Heart right ventricle (tissue), 16 donors: ENCODE data around the gene CPNE2. TPM values are rescaled to one million over a fixed set of nuclear protein-coding genes. Genes with fewer than 3 reads are reported as not detected.

Experiments used
- ATAC-seq, 8 donors: fragments of 200-7000 bp; cut with Tn5 transposase; one replicate each; pipeline ENCODE4 v1.9.1; 2020; ENCODE audit warnings: mild to moderate bottlenecking in 8 of 8, moderate library complexity in 8 of 8, moderate number of reproducible peaks in 1 of 8
- DNase-seq, 2 donors: peaks; one replicate each; pipeline ENCODE4 v3.0.0-alpha.2; 2020
- H3K27ac ChIP-seq, 10 donors: fragments of 200-600 bp; sonication (generic) in 2 of 10; one replicate each; pipeline versions ENCODE4 v1.5.0 to v1.8.0; 2020 to 2022; ENCODE audit warnings: mild to moderate bottlenecking in 3 of 10
- H3K27me3 ChIP-seq, 7 donors: fragments of 200-600 bp; one replicate each; pipeline ENCODE4 v1.8.0; 2021 to 2022; ENCODE audit warnings: mild to moderate bottlenecking in 2 of 7
- H3K36me3 ChIP-seq, 9 donors: fragments of 200-600 bp; sonication (generic) in 1 of 9; one replicate each; pipeline versions ENCODE4 v1.5.0 to v1.8.0; 2020 to 2022; ENCODE audit warnings: mild to moderate bottlenecking in 2 of 9
- H3K4me1 ChIP-seq, 9 donors: fragments of 200-600 bp; sonication (generic) in 1 of 9; one replicate each; pipeline versions ENCODE4 v1.5.0 to v1.8.0; 2020 to 2022; ENCODE audit warnings: mild to moderate bottlenecking in 4 of 9
- H3K4me3 ChIP-seq, 10 donors: fragments of 200-600 bp; sonication (generic) in 2 of 10; one replicate each; pipeline versions ENCODE4 v1.5.0 to v1.8.0; 2020 to 2022; ENCODE audit warnings: mild to moderate bottlenecking in 7 of 10, moderate library complexity in 2 of 10
- H3K9me3 ChIP-seq, 11 donors: fragments of 200-600 bp in 10 of 11; sonication (generic) in 2 of 11; one replicate each; pipeline versions ENCODE4 v1.5.0 to v1.8.0; 2013 to 2022; ENCODE audit warnings: mild to moderate bottlenecking in 2 of 11, control low read depth in 1 of 11, moderate library complexity in 1 of 11
- WGBS, 2 donors: extraction: QIAGEN DNeasy Blood & Tissue Kit; methylation state at CpG; one replicate each; pipeline ENCODE4 v1.1.7; 2013; ENCODE audit warnings: inconsistent platforms in 1 of 2; 5-methylcytosine and 5-hydroxymethylcytosine counted together
- intact Hi-C, 10 donors: fragments of 100-400 bp; cut with DNase I; formaldehyde crosslinking; loops; one replicate each; pipeline versions ENCODE4 v1.11.1 to v1.14.2; 2022
- polyA plus RNA-seq, 2 donors: library from polyadenylated mRNA; stranded (reverse); fragments of 200-250 nt; gene quantifications; one replicate each; pipeline ENCODE4 v1.2.3, GENCODE V29; 2013
- total RNA-seq, 10 donors: library from RNA; stranded (reverse); fragmentation: NEBNext Ultra II Directional in 3 of 10; extraction: Animal tissue kit (Norgen Biotek cat#: 25700) in 3 of 10; gene quantifications; one replicate each; pipeline versions ENCODE4 v1.2.1 to v1.2.4, GENCODE V29; 2021 to 2023
- TF ChIP-seq, protein P1 (sequence below), 9 donors: fragments of 200-600 bp; sonication (generic) in 2 of 9; IDR thresholded peaks; one replicate each; pipeline versions ENCODE4 v1.5.0 to v1.8.0; 2021 to 2022; ENCODE audit warnings: antibody characterized with exemption in 9 of 9, mild to moderate bottlenecking in 5 of 9, moderate library complexity in 1 of 9
- donor health status: Arrhythmogenic right ventricular cardiomyopathy.
- donor health status: ischemic (EF 13 %, LVEDD 7.1; RV severe dilation, severe dysfunction).
- donor health status: healthy with polysubstance abuse.
- donor health status: DM: no; HTN: yes; CAD: no.
- donor health status: DM: no; HTN: no; CAD: no.
- donor health status: ischemic (EF 25% LVEDD 6.9; RV normal size, moderate dysfunction).
- donor health status: ischemic (EF 25% LVEDD 5.7; RV mildly dilated, moderate dysfunction).
- donor health status: healthy.
- donor health status: DM: yes; HTN: yes; CAD: no.
- donor health status: Ischemic cardiomyopathy.
- donor health status: ischemic (EF 35%, LVEDD 5.7; RV mildly dilated, moderate dysfunction).
- donor health status: nonischemic (EF 11% LVEDD 7.7; RV severe dilation, severe dysfunction).
- donor health status: DM: yes; HTN: yes; CAD: no.
- donor health status: PGD.
- donor health status: ischemic (EF 29% LVEDD 5.4; RV normal size, mild dysfunction).
- donor health status: nonischemic (EF 23%, LVEDD 6.1; RV moderate dilation, normal function).

Gene CPNE2
- total and polyA plus RNA-seq, 12 donors = 6.5 to 32.1 (median 11.0) TPM

DNA sequence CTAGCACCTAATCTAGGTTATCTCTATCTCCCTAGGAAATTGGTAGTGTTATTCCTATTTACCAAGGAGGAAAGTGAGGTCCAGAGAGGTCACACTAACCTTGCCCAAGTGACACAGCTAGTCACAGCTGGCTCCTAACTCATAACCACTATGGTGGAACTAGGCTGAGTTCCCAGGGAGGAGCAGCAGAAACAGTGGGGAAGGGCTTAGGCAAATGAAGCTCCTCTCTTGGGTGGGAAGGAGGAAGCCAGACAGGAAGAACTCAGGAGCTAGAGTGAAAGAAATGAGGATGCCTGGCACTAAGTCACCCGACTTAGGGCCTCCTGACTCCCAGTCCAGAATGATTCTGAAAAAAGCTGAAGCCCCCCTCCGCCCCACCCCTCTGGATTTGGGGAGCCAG is 59.0 kb downstream of the CPNE2 start:
- H3K9me3 ChIP-seq = no peaks in the 10 kb centered on the region
- H3K27me3 ChIP-seq = no peaks in the 10 kb centered on the region
- H3K4me1 ChIP-seq = peaks cover 6 to 57% (median 35%) of the 10 kb centered on the region in 9 donors
- 67 to 75% methylated on average over 2 of the region's 2 CpGs for WGBS, 2 donors
- TF ChIP-seq, protein P1, sequence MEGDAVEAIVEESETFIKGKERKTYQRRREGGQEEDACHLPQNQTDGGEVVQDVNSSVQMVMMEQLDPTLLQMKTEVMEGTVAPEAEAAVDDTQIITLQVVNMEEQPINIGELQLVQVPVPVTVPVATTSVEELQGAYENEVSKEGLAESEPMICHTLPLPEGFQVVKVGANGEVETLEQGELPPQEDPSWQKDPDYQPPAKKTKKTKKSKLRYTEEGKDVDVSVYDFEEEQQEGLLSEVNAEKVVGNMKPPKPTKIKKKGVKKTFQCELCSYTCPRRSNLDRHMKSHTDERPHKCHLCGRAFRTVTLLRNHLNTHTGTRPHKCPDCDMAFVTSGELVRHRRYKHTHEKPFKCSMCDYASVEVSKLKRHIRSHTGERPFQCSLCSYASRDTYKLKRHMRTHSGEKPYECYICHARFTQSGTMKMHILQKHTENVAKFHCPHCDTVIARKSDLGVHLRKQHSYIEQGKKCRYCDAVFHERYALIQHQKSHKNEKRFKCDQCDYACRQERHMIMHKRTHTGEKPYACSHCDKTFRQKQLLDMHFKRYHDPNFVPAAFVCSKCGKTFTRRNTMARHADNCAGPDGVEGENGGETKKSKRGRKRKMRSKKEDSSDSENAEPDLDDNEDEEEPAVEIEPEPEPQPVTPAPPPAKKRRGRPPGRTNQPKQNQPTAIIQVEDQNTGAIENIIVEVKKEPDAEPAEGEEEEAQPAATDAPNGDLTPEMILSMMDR (IDR thresholded peaks at IDR 0.05) = no peak
- intact Hi-C loops = loop anchor here in 2 of 10 donors (5.0 to 10.0 kb wide), 3 partner anchors 47 to 287 kb away; partner anchors contain the start of genes CPNE2 (in 1 of the 2) and SLC12A3 (in 1 of the 2)
- peak overlapping the region in 2 of 10 donors; percentile 1 to 15 for H3K27ac ChIP-seq
- ATAC-seq (peak in 1 of 8 donors; percentile 21), DNase-seq (no peak)
- peaks cover 0 to 59% (median 20%) of the 10 kb centered on the region in 9 donors for H3K36me3 ChIP-seq
- H3K4me3 ChIP-seq = no peak overlapping the region

GRCh38 chr16:57152096-57153093 is 60.0 kb downstream of the CPNE2 start:
- intact Hi-C loops = loop anchor here in 2 of 10 donors (5.0 to 10.0 kb wide), 3 partner anchors 48 to 288 kb away; partner anchors contain the start of genes CPNE2 (in 1 of the 2) and SLC12A3 (in 1 of the 2)
- no peaks in the 10 kb centered on the region for H3K27me3 ChIP-seq
- H3K4me1 ChIP-seq = peaks cover 2 to 47% (median 25%) of the 10 kb centered on the region in 9 donors
- H3K27ac ChIP-seq = no peak overlapping the region
- H3K4me3 ChIP-seq = no peak overlapping the region
- TF ChIP-seq, protein P1 (IDR thresholded peaks at IDR 0.05) = no peak
- WGBS, 2 donors = 78 to 81% methylated on average over 4 of the region's 4 CpGs
- ATAC-seq (no peak), DNase-seq (no peak)
- H3K36me3 ChIP-seq = peaks cover 0 to 69% (median 20%) of the 10 kb centered on the region in 9 donors
- H3K9me3 ChIP-seq = no peaks in the 10 kb centered on the region

- DNase-seq (no peak), ATAC-seq (no peak)
- intact Hi-C loops = loop anchor here in 2 of 10 donors (5.0 to 10.0 kb wide), 3 partner anchors 49 to 289 kb away; partner anchors contain the start of genes CPNE2 (in 1 of the 2) and SLC12A3 (in 1 of the 2)
- TF ChIP-seq, protein P1 (IDR thresholded peaks at IDR 0.05) = no peak
- H3K4me3 ChIP-seq = no peak overlapping the region
- H3K4me1 ChIP-seq = peaks cover 2 to 34% (median 11%) of the 10 kb centered on the region in 9 donors
- no peak overlapping the region for H3K27ac ChIP-seq
- H3K27me3 ChIP-seq = no peaks in the 10 kb centered on the region
- no peaks in the 10 kb centered on the region for H3K9me3 ChIP-seq
- H3K36me3 ChIP-seq = peaks cover 0 to 78% (median 20%) of the 10 kb centered on the region in 9 donors
- 89 to 92% methylated on average over 6 of the region's 6 CpGs for WGBS, 2 donors
Measured at GRCh38 chr16:57153841-57154240, 61.5 kb downstream of the CPNE2 start.

DNA sequence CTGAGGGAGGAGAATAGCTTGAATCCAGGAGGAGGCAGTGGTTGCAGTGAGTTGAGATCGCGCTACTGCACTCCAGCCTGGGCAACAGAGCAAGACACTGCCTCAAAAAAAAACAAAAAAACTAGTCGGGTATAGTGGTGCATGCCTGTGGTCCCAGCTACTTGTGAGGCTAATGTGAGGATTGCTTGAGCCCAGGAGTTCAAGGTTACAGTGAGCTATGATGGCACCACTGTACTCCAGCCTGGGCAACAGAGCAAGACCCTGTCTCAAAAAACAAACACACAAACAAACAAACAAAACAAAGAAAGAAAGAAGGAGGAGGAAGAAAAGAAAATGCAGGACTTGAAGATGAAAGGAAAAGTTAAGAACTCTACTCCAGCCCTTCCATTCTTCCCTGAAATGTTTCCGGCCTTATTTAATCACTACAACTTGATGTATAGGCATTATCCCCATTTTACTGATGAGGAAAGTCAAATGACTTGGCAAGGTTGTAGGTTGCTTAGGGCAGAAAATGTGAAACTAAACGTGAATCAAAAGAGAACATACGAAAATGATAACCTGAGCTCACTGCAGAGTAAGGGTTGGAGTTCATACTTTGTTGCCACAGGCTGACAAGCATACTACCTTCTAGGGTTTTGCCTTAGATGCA is 63.4 kb downstream of the CPNE2 start:
- H3K36me3 ChIP-seq = peaks cover 0 to 92% (median 23%) of the 10 kb centered on the region in 9 donors
- TF ChIP-seq, protein P1 (IDR thresholded peaks at IDR 0.05) = no peak
- ATAC-seq (no peak), DNase-seq (no peak)
- 91 to 93% methylated on average over 6 of the region's 6 CpGs for WGBS, 2 donors
- no peak overlapping the region for H3K27ac ChIP-seq
- no peak overlapping the region for H3K4me3 ChIP-seq
- H3K9me3 ChIP-seq = no peaks in the 10 kb centered on the region
- peaks cover 0 to 25% (median 9%) of the 10 kb centered on the region in 9 donors for H3K4me1 ChIP-seq
- intact Hi-C loops = loop anchor here in 1 of 10 donors (10.0 kb wide), 2 partner anchors 51 to 291 kb away; partner anchors contain the start of gene SLC12A3
- no peaks in the 10 kb centered on the region for H3K27me3 ChIP-seq
